Stimulated activated CD8-positive, alpha-beta memory T cell treated with anti-CD3 and anti-CD28 coated beads, Interleukin-7, amount 100 ng/mL, for 48 hours (primary cell): Measurements from ENCODE around the gene MTHFD1L.
"Not testable (repeated sequence)": the region's sequence is repeated elsewhere in the genome, so short reads cannot be mapped to it uniquely, and the experiment has no call there.

ENCODE experiments used
- DNase-seq, 2 donors: peaks; one replicate each; pipeline ENCODE4 v3.0.0-alpha.2; 2020; ENCODE audit warnings: low read depth in 1 of 2; ENCODE audit errors: extremely low read depth in 1 of 2

Gene MTHFD1L

GRCh38 chr6:151034825-151035781 lies 169.6 kb downstream of the MTHFD1L start:
- DNase-seq: no peak

DNA sequence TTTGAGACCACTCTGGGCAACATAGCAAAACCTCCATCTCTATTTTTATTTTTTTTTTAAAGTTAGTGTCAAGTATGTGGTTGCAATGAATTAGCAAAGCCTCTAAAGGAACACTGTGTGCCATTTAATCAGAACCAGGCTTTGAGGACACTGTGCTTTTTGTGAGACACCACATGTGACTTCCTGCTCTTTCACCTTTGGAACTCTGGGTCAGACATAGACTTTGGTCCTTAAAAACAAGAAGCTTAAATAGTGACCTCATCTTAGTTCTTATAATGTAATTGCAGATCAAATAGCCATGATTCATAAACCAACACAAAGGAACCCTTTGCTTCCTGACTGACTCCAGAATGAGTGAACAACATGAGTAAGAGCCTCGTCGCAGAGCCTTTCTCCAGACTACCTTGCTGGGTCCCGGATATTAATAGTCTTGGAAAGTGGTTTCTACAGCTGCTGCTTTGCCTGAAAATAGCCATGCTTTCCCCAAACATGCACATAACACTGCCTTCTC lies 170.8 kb downstream of the MTHFD1L start:
- DNase-seq: not testable (repeated sequence)

GRCh38 chr6:151036869-151037680 lies 171.6 kb downstream of the MTHFD1L start:
- DNase-seq: peak; percentile 5 to 32

DNA sequence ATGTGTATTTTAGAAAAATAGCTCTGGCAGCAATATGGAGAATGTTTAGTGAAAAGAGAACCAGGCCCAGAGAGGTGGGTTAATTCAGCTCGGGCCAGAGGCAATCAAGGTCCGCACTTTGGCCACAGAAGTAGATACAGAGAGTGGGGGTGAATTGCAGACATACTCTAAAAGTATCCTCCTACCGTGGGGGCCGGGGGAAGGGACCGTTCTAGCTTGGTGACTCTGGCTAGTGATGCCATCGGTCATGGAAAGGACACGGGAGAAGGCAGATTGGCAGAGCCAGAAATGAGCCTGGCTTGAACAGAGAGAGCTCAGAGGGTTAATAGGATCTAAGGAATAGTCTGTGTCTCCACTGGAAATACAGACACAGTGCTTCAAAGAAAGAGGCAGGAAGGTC lies 173.1 kb downstream of the MTHFD1L start:
- no peak for DNase-seq

- not testable (repeated sequence) for DNase-seq
Measured at GRCh38 chr6:151040888-151041521, 175.5 kb downstream of the MTHFD1L start.

- no peak for DNase-seq
Measured at GRCh38 chr6:151041686-151042085, 176.2 kb downstream of the MTHFD1L start.

- DNase-seq: not testable (repeated sequence)
Measured at GRCh38 chr6:151042911-151043330, 177.4 kb downstream of the MTHFD1L start.

GRCh38 chr6:151043944-151044343 lies 178.4 kb downstream of the MTHFD1L start:
- no peak for DNase-seq

DNA sequence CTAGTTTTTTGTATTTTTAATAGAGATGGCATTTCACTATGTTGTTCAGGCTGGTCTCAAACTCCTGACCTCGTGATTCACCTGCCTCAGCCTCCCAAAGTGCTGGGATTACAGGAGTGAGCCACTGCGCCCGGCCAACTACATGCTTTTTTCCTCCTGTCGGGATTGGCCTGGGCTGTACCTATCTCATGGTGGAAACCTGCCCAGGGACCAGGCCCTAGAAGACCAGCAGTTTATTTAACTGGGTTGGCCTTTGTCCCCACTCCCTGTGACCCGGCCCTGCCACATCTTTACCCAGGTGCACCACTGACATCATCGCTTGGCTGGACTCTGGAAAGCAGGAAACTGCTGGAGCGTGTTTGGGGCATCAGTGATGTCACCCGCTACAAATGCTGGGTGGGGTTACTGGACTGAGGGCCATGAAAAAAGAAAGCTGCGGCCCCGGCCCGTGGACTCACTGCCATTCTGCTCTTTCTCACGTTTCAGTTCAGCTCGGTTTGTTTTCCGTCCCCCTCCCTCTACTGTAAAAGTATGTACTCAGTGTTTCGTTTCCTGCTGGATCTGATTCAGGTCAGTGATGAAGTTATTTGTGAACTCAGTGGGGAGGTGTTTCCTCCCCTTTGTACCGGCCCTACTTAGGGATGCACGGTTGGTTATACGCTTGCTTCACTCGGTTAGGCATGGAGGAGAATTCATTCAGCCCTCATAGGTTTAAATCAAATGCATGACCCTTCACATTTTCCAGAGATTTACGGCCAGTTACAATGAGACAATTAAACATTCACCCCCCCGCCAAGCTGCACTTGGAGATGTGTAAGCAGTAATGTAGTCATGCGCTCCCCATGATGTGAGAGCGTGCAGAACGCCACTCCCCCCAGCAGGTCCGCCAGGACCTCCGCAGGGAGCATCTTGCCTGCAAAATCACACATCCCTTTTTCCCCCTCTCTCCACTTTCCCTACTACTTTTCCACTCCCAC lies 179.3 kb downstream of the MTHFD1L start:
- DNase-seq: no peak

- not testable (repeated sequence) for DNase-seq
Measured at GRCh38 chr6:151045511-151046222, 180.2 kb downstream of the MTHFD1L start.

GRCh38 chr6:151051164-151051563 lies 185.7 kb downstream of the MTHFD1L start:
- no peak for DNase-seq

DNA sequence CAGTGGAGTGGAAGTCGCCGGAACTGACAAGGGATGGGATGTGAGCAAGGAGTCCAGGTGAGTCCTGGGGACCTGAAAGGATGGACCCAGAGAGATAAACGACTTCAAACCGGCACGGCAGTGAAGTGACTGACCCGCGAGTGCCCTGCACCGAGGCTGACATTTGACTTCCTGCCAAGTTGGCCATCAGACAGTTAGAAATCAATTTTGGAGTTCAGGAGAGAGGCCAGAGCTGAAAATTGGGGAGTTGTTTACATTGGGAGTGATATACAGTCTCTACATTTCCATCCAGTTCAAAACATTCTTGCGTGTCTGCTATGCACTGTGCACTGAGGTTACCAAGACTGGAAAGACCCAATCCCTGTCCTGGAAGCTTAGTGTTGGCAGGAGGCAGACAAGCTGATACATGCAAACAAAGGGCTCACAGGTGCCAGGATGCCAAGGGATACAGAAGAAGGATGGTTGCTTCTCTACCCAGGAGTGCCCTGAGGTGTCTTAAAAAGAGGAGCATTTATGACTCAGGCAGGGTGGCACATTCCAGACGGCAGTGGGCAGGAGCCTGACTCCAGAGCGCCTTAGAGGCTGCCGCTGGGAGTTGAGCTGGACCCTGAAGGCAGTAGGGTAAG lies 186.6 kb downstream of the MTHFD1L start:
- DNase-seq: no peak

DNA sequence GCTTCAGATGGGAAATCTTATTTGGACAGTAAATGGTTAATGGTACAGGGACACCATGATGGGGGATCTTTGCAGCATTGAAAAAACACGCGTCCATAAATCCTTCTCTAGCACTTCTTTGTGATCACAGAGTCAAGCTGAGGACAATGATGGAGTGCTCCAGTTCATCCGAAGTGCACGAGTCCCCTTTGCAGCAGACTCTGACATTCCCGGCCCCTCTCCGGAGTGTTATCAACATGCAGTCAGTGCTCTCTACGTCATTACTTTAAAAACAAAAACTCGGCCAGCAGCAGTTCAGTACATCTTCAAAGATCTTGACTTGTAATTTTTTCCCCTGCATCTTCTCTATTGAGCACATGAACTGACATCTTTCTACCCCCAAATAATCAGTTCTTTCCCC lies 188.8 kb downstream of the MTHFD1L start:
- DNase-seq: no peak

- DNase-seq: no peak
Measured at GRCh38 chr6:151056230-151056907, 190.9 kb downstream of the MTHFD1L start.

DNA sequence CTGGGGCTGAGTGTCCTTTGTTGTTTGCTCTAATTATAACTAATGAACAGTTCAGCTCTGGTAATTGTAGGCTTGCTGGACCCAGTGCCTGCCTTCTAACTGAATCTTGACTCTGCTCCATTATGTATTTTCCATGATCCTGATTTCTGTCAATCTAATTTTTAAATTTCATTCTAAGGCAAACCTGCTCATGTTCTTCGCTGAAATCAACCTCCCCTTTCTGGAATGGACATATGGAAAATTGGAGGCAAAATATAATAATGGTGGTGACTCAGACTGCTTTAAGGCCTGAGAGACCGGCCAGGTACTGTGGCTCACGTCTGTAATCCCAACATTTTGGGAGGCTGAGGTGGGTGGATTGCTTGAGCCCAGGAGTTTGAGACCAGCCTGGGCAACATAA lies 191.6 kb downstream of the MTHFD1L start:
- DNase-seq: no peak

DNA sequence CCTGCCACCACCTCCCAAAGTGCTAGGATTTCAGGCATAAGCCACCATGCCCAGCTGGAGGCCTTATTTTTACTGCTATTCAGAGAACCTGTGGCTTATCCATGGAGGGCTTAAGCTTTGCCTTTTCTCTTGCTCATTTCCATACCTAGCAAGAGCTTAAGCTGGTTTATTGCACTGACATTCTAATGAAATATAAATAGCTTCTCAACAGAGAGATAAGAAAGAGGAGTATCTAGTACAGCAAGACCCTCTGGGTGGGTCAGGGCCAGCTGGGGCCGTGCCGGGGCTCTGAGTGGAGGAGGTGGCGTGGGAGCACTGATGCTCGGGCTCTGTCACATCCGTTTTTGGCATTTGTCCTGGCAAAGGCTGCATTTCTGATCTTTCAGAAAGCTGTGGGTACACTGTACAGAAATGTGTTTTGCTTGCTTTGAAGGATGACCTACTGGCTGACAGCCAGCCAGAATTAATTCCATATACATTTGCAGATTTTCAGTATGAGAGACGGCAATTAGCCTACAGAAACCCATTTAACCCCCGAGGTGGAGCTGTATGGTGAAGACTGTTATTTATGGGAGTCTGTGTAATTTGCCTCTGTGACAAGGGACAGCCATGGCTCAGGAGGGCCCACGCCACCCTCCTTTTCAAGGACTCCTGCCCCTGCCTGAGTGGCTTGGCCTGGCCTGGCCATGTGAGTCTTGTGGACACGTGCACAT lies 192.7 kb downstream of the MTHFD1L start:
- no peak for DNase-seq

- DNase-seq: no peak
Measured at GRCh38 chr6:151059612-151060095, 194.2 kb downstream of the MTHFD1L start.
